ENCODE measurements around the gene LDLRAD4.

The LDLRAD4 gene

DNA sequence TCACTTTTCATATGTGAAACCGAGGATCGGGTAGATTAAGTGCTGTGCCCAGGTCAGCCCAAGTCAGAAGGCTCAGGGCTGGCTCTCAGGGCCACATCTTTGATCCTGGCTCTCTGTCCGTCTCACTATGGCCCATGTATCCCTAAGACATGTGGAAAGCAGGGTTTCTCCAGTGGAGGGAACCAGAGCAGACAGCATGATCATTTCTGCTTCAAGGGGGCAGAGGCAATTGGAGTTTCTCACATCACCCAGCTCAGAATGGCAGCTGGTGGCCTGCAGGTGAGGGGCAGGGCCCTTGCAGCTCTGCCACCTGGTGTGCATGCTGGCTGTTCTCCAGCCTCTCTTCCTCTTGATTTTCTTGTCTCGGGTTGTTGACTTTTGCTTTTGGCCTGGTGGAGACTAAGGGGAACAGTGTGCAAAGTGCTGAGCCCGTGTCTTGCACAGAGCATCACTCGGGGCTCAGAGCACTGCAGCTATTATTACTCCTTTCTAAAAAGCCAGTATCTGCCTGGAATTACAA, 27.0 kb downstream of the LDLRAD4 start:
- Histone ChIP-seq H3K27ac (ENCODE audit: low read length) (no peak overlapping the region), H3K9ac (ENCODE audit: low read depth, low read length) (no peak overlapping the region), H4K20me1 (ENCODE audit: insufficient read depth, low read length) (peaks cover 9% of the 10 kb centered on the region; the same call in 1 of the 2 replicates), H3K9me3 (ENCODE audit: insufficient read depth, low read length, severe bottlenecking) (no peaks in the 10 kb centered on the region), H3K4me1 (ENCODE audit: insufficient read depth, low read length) (no peaks in the 10 kb centered on the region), H3K27me3 (ENCODE audit: insufficient read depth, low read length, poor library complexity) (no peaks in the 10 kb centered on the region), H3K4me3 (ENCODE audit: low read depth in 1 of 2, low read length in 2 of 2) (no peak overlapping the region), H3K79me2 (ENCODE audit: insufficient read depth, low read length) (peaks cover 34% of the 10 kb centered on the region), H3K36me3 (ENCODE audit: insufficient read depth, low read length) (peaks cover 7% of the 10 kb centered on the region), H3K4me2 (ENCODE audit: insufficient read depth, low read length) (no peak overlapping the region), H2AFZ (ENCODE audit: low read depth, low read length) (no peak overlapping the region)
- no peak for DNase-seq
- ATAC-seq (ENCODE audit: insufficient read depth, low read depth): no peak
- TF ChIP-seq, protein P1, sequence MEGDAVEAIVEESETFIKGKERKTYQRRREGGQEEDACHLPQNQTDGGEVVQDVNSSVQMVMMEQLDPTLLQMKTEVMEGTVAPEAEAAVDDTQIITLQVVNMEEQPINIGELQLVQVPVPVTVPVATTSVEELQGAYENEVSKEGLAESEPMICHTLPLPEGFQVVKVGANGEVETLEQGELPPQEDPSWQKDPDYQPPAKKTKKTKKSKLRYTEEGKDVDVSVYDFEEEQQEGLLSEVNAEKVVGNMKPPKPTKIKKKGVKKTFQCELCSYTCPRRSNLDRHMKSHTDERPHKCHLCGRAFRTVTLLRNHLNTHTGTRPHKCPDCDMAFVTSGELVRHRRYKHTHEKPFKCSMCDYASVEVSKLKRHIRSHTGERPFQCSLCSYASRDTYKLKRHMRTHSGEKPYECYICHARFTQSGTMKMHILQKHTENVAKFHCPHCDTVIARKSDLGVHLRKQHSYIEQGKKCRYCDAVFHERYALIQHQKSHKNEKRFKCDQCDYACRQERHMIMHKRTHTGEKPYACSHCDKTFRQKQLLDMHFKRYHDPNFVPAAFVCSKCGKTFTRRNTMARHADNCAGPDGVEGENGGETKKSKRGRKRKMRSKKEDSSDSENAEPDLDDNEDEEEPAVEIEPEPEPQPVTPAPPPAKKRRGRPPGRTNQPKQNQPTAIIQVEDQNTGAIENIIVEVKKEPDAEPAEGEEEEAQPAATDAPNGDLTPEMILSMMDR (IDR thresholded peaks at IDR 0.05; ENCODE audit: borderline replicate concordance, extremely low read depth, low read length, poor library complexity, severe bottlenecking): no peak
- TF ChIP-seq EZH2 (IDR thresholded peaks at IDR 0.05; ENCODE audit: borderline replicate concordance, low read depth, low read length, severe bottlenecking): no peak

DNA sequence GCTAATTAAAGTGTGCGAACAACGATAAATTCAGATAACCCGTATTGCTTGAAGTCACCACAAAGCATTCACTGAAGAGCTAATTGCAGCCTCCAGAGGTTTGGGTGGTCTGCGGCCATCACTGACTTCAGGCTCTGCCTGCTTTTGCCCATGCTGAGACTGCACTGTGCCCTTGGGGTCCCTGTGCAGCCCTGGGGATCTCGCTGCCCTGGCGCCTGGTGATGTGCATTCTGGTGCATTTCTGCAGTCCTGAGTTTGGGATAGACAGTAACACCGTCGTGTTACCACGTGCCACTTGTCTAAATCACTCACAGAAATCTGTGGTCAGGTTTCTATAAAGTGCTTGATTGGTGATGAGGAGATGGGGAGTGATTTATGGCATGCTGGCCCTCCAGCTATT, 27.6 kb downstream of the LDLRAD4 start:
- Histone ChIP-seq H3K27ac (ENCODE audit: low read length) (no peak overlapping the region), H3K36me3 (ENCODE audit: insufficient read depth, low read length) (peaks cover 7% of the 10 kb centered on the region), H3K4me3 (ENCODE audit: low read depth in 1 of 2, low read length in 2 of 2) (no peak overlapping the region), H3K9me3 (ENCODE audit: insufficient read depth, low read length, severe bottlenecking) (no peaks in the 10 kb centered on the region), H3K9ac (ENCODE audit: low read depth, low read length) (no peak overlapping the region), H3K27me3 (ENCODE audit: insufficient read depth, low read length, poor library complexity) (no peaks in the 10 kb centered on the region), H3K4me2 (ENCODE audit: insufficient read depth, low read length) (no peak overlapping the region), H4K20me1 (ENCODE audit: insufficient read depth, low read length) (peaks cover 9% of the 10 kb centered on the region; the same call in 1 of the 2 replicates), H2AFZ (ENCODE audit: low read depth, low read length) (no peak overlapping the region), H3K4me1 (ENCODE audit: insufficient read depth, low read length) (no peaks in the 10 kb centered on the region), H3K79me2 (ENCODE audit: insufficient read depth, low read length) (peaks cover 32% of the 10 kb centered on the region)
- DNase-seq: no peak
- TF ChIP-seq, protein P1 (IDR thresholded peaks at IDR 0.05; ENCODE audit: borderline replicate concordance, extremely low read depth, low read length, poor library complexity, severe bottlenecking): no peak
- no peak for TF ChIP-seq EZH2 (IDR thresholded peaks at IDR 0.05; ENCODE audit: borderline replicate concordance, low read depth, low read length, severe bottlenecking)
- ATAC-seq (ENCODE audit: insufficient read depth, low read depth): no peak

DNA sequence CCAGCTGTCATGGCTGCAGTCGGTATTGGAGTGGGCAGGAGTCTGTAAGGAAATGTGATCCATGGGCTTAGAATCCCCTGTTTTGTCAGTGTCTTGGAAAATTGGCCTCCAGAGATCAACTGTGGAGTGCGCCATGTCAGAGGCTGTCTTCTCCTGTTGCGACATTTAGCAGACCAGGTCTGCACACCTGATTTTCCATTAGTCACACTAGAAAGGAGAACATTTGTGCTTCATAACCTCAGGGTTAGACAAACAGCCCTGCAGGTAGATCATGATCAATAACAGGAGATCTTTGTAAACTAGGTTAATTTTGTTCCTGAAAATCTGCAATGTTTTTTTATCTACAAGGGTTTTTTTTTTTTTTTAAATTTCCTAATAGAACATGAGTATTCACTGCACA, 28.0 kb downstream of the LDLRAD4 start:
- H3K9me3 ChIP-seq (ENCODE audit: insufficient read depth, low read length, severe bottlenecking): no peaks in the 10 kb centered on the region
- ATAC-seq (ENCODE audit: insufficient read depth, low read depth) (no peak), DNase-seq (no peak)
- H2AFZ ChIP-seq (ENCODE audit: low read depth, low read length): no peak overlapping the region
- H4K20me1 ChIP-seq (ENCODE audit: insufficient read depth, low read length): peaks cover 6% of the 10 kb centered on the region; the same call in 1 of the 2 replicates
- H3K4me1 ChIP-seq (ENCODE audit: insufficient read depth, low read length): no peaks in the 10 kb centered on the region
- no peak overlapping the region for H3K4me3 ChIP-seq (ENCODE audit: low read depth in 1 of 2, low read length in 2 of 2)
- H3K9ac ChIP-seq (ENCODE audit: low read depth, low read length): no peak overlapping the region
- no peak overlapping the region for H3K27ac ChIP-seq (ENCODE audit: low read length)
- no peak overlapping the region for H3K4me2 ChIP-seq (ENCODE audit: insufficient read depth, low read length)
- peaks cover 29% of the 10 kb centered on the region for H3K79me2 ChIP-seq (ENCODE audit: insufficient read depth, low read length)
- TF ChIP-seq EZH2 (IDR thresholded peaks at IDR 0.05; ENCODE audit: borderline replicate concordance, low read depth, low read length, severe bottlenecking): no peak
- TF ChIP-seq, protein P1 (IDR thresholded peaks at IDR 0.05; ENCODE audit: borderline replicate concordance, extremely low read depth, low read length, poor library complexity, severe bottlenecking): no peak
- H3K27me3 ChIP-seq (ENCODE audit: insufficient read depth, low read length, poor library complexity): no peaks in the 10 kb centered on the region
- peaks cover 7% of the 10 kb centered on the region for H3K36me3 ChIP-seq (ENCODE audit: insufficient read depth, low read length)

Measured in DND-41 (cell line).